Keratinocyte (primary cell): ENCODE results near the gene OTX2. TPM values are rescaled to one million over a fixed set of nuclear protein-coding genes. Genes with fewer than 3 reads are reported as not detected.

Experiments used
- DNase-seq: peaks from one replicate; pipeline ENCODE4 v3.0.0-alpha.2; 2011; ENCODE audit warnings: low read depth, missing footprints, low spot score
- FAIRE-seq: peaks from 2 replicates; lab custom pipeline; 2011; peaks lifted over from hg19 to GRCh38; lab: Jason Lieb, UNC
- H2AFZ ChIP-seq: 2 replicates; pipeline ENCODE4 v1.6.0; 2012; ENCODE audit warnings: low read length, control low read depth, inconsistent platforms; ENCODE audit not compliant: control insufficient read depth
- H3K27ac ChIP-seq: 2 replicates; pipeline ENCODE4 v1.5.1; 2011; ENCODE audit warnings: low read length; ENCODE audit not compliant: control insufficient read depth, insufficient read depth
- H3K27me3 ChIP-seq: 3 replicates; pipeline ENCODE4 v1.6.0; 2011; ENCODE audit warnings: low read length; ENCODE audit not compliant: control insufficient read depth, insufficient read depth; ENCODE audit errors: extremely low read depth
- H3K36me3 ChIP-seq, 2 experiments: 2 replicates in 1 of 2; 3 replicates in 1 of 2; pipeline ENCODE4 v1.5.1; 2011; ENCODE audit warnings: low read length in 2 of 2, mild to moderate bottlenecking in 1 of 2; ENCODE audit not compliant: control insufficient read depth in 2 of 2, insufficient read depth in 2 of 2; ENCODE audit errors: extremely low read depth in 1 of 2
- H3K4me1 ChIP-seq: 3 replicates; pipeline ENCODE4 v1.5.1; 2011; ENCODE audit warnings: low read length; ENCODE audit not compliant: control insufficient read depth, insufficient read depth; ENCODE audit errors: extremely low read depth
- H3K4me2 ChIP-seq: 3 replicates; pipeline ENCODE4 v1.6.0; 2011; ENCODE audit warnings: low read depth, low read length; ENCODE audit not compliant: control insufficient read depth, insufficient read depth; ENCODE audit errors: extremely low read depth
- H3K4me3 ChIP-seq, 3 experiments: fragments of 200-600 bp in 1 of 3; sonication (generic) in 1 of 3; 2 replicates in 2 of 3; 3 replicates in 1 of 3; pipeline ENCODE4 v1.5.1; 2011 to 2016; ENCODE audit warnings: low read length in 3 of 3, mild to moderate bottlenecking in 3 of 3, control low read depth in 2 of 3, inconsistent platforms in 1 of 3, low read depth in 1 of 3, mixed read lengths in 1 of 3, mixed run types in 1 of 3, moderate library complexity in 1 of 3; ENCODE audit not compliant: control insufficient read depth in 2 of 3, insufficient read depth in 2 of 3; ENCODE audit errors: extremely low read depth in 1 of 3
- H3K79me2 ChIP-seq: 2 replicates; pipeline ENCODE4 v1.6.0; 2012; ENCODE audit warnings: low read length; ENCODE audit not compliant: control insufficient read depth, insufficient read depth
- H3K9ac ChIP-seq: 3 replicates; pipeline ENCODE4 v1.6.0; 2011; ENCODE audit warnings: low read length; ENCODE audit not compliant: control insufficient read depth, insufficient read depth; ENCODE audit errors: extremely low read depth
- H3K9me1 ChIP-seq: 3 replicates; pipeline ENCODE4 v1.6.0; 2011; ENCODE audit warnings: low read length; ENCODE audit not compliant: control insufficient read depth, insufficient read depth; ENCODE audit errors: extremely low read depth
- H3K9me3 ChIP-seq: 2 replicates; pipeline ENCODE4 v1.5.1; 2012; ENCODE audit warnings: low read depth, low read length; ENCODE audit not compliant: control insufficient read depth
- H4K20me1 ChIP-seq: 3 replicates; pipeline ENCODE4 v1.6.0; 2011; ENCODE audit warnings: low read length; ENCODE audit not compliant: control insufficient read depth, insufficient read depth; ENCODE audit errors: extremely low read depth
- EZH2 ChIP-seq: IDR thresholded peaks from one replicate; pipeline ENCODE4 v1.6.1; 2012; ENCODE audit warnings: inconsistent platforms, mild to moderate bottlenecking, low read length, moderate library complexity
- dilution Hi-C: fragments of 300-500 bp; cut with MboI; formaldehyde crosslinking; loops from one replicate; pipeline ENCODE4 v1.7.0; 2020; ENCODE audit warnings: low sequenced_read_pairs; ENCODE audit not compliant: extremely low pct_ligation_motif_present
- polyA plus RNA-seq, 5 experiments: library from polyadenylated mRNA; depleted of rRNA in 3 of 5; stranded (reverse) in 3 of 5; stranded (forward) in 1 of 5; unstranded in 1 of 5; fragments of >200 nt; gene quantifications; 1 replicate in 1 of 5; 2 replicates in 3 of 5; 3 replicates in 1 of 5; pipeline versions ENCODE4 v1.2.1 to v1.2.3, GENCODE V29; 2011 to 2012; ENCODE audit warnings: missing spikeins in 2 of 5, low read depth in 1 of 5, low replicate concordance in 1 of 5
- TF ChIP-seq, protein P1 (sequence below), 3 experiments: IDR thresholded peaks in 1 of 3; conservative IDR thresholded peaks in 1 of 3; optimal IDR thresholded peaks in 1 of 3; 2 replicates in 2 of 3; 3 replicates in 1 of 3; pipeline versions ENCODE3 to v1.5.1; 2011; ENCODE audit warnings: low read length in 3 of 3, mild to moderate bottlenecking in 3 of 3, moderate library complexity in 2 of 3, control low read depth in 1 of 3, inconsistent platforms in 1 of 3; ENCODE audit not compliant: insufficient read depth in 2 of 3; ENCODE audit errors: extremely low read depth in 1 of 3

Gene OTX2
- polyA plus RNA-seq, 1 donor (not counting 4 experiments of a cell fraction or from before 2014, with no cell fraction given): not detected

- H3K4me2 ChIP-seq: no peak overlapping the region
- FAIRE-seq (no peak), DNase-seq (no peak)
- peaks cover 98% of the 10 kb centered on the region for H3K27me3 ChIP-seq
- H3K9ac ChIP-seq: no peak overlapping the region
- peaks cover 4% of the 10 kb centered on the region for H3K9me3 ChIP-seq
- H3K36me3 ChIP-seq: no peaks in the 10 kb centered on the region
- H4K20me1 ChIP-seq: no peaks in the 10 kb centered on the region
- H3K27ac ChIP-seq: no peak overlapping the region
- no peaks in the 10 kb centered on the region for H3K79me2 ChIP-seq
- H3K4me1 ChIP-seq: no peaks in the 10 kb centered on the region
- H3K9me1 ChIP-seq: no peaks in the 10 kb centered on the region
- no peak overlapping the region for H3K4me3 ChIP-seq
- TF ChIP-seq EZH2: no peak
- TF ChIP-seq, protein P1, sequence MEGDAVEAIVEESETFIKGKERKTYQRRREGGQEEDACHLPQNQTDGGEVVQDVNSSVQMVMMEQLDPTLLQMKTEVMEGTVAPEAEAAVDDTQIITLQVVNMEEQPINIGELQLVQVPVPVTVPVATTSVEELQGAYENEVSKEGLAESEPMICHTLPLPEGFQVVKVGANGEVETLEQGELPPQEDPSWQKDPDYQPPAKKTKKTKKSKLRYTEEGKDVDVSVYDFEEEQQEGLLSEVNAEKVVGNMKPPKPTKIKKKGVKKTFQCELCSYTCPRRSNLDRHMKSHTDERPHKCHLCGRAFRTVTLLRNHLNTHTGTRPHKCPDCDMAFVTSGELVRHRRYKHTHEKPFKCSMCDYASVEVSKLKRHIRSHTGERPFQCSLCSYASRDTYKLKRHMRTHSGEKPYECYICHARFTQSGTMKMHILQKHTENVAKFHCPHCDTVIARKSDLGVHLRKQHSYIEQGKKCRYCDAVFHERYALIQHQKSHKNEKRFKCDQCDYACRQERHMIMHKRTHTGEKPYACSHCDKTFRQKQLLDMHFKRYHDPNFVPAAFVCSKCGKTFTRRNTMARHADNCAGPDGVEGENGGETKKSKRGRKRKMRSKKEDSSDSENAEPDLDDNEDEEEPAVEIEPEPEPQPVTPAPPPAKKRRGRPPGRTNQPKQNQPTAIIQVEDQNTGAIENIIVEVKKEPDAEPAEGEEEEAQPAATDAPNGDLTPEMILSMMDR (optimal IDR thresholded peaks at IDR 0.05 in 1 of 3, IDR thresholded peaks at IDR 0.05 in 1 of 3, conservative IDR thresholded peaks at IDR 0.05 in 1 of 3; ENCODE audit: extremely low read depth in 1 of 3, insufficient read depth in 2 of 3, low read length in 3 of 3): no peak
- no peak overlapping the region for H2AFZ ChIP-seq
- dilution Hi-C loops: no loop called here
Observed at GRCh38 chr14:56806760-56807159, 3.5 kb downstream of the OTX2 start.

GRCh38 chr14:56805992-56806727 lies 4.1 kb downstream of the OTX2 start:
- Histone ChIP-seq H4K20me1 (no peaks in the 10 kb centered on the region), H3K9ac (no peak overlapping the region), H3K27ac (no peak overlapping the region), H3K27me3 (peaks cover 98% of the 10 kb centered on the region), H3K4me3 (no peak overlapping the region), H3K9me1 (no peaks in the 10 kb centered on the region), H3K4me2 (no peak overlapping the region), H3K36me3 (no peaks in the 10 kb centered on the region), H3K4me1 (no peaks in the 10 kb centered on the region), H3K9me3 (peaks cover 4% of the 10 kb centered on the region), H2AFZ (no peak overlapping the region), H3K79me2 (no peaks in the 10 kb centered on the region)
- DNase-seq (no peak), FAIRE-seq (no peak)
- dilution Hi-C loops: no loop called here
- TF ChIP-seq, protein P1 (optimal IDR thresholded peaks at IDR 0.05 in 1 of 3, IDR thresholded peaks at IDR 0.05 in 1 of 3, conservative IDR thresholded peaks at IDR 0.05 in 1 of 3; ENCODE audit: extremely low read depth in 1 of 3, insufficient read depth in 2 of 3, low read length in 3 of 3): no peak
- TF ChIP-seq EZH2: no peak
